Frontal cortex (tissue), 4 donors: ENCODE results near the gene TUBB3. TPM values are rescaled to one million over a fixed set of nuclear protein-coding genes. Genes with fewer than 3 reads are reported as not detected.

Source experiments
- DNase-seq, 2 donors: peaks; one replicate each; pipeline ENCODE4 v3.0.0; 2012; ENCODE audit warnings: low spot score in 2 of 2
- FAIRE-seq: peaks from 2 replicates; lab custom pipeline; 2012; peaks lifted over from hg19 to GRCh38; lab: Jason Lieb, UNC
- total RNA-seq: library from RNA; depleted of rRNA; stranded (reverse); fragments of >200 nt; gene quantifications from one replicate; pipeline ENCODE4 v1.2.3, GENCODE V29; 2014
- donor health status: control.
- donor health status: control.
- donor health status: control.

Gene TUBB3
- total RNA-seq, 1 donor from 2014 or later = 3,334 TPM

- no peak for FAIRE-seq
- no peak for DNase-seq
Measured at GRCh38 chr16:89982318-89982717, 59.2 kb downstream of the TUBB3 start.

GRCh38 chr16:89983536-89983935 is 60.4 kb downstream of the TUBB3 start:
- FAIRE-seq (no peak), DNase-seq (no peak)

GRCh38 chr16:89984216-89984615 is 61.1 kb downstream of the TUBB3 start:
- DNase-seq (no peak), FAIRE-seq (no peak)

GRCh38 chr16:89985219-89985618 is 62.1 kb downstream of the TUBB3 start:
- no peak for FAIRE-seq
- no peak for DNase-seq

Other genes with a start within 250 kb of the TUBB3 start
- 30.6 TPM for gene CDK10, start 236.7 kb upstream of the TUBB3 start, total RNA-seq
- 20.0 TPM for gene SPATA2L, start 221.6 kb upstream of the TUBB3 start, total RNA-seq
- gene VPS9D1, start 202.4 kb upstream of the TUBB3 start, total RNA-seq = 7.7 TPM
- gene ZNF276, start 201.8 kb upstream of the TUBB3 start, total RNA-seq = 11.8 TPM
- 8.2 TPM for gene FANCA, start 106.7 kb upstream of the TUBB3 start, total RNA-seq
- 14.7 TPM for gene SPIRE2, start 94.9 kb upstream of the TUBB3 start, total RNA-seq
- gene TCF25, start 49.8 kb upstream of the TUBB3 start, total RNA-seq = 177 TPM
- 3.3 TPM for gene MC1R, start 4.5 kb upstream of the TUBB3 start, total RNA-seq
- gene DEF8, start 25.4 kb downstream of the TUBB3 start, total RNA-seq = 51.8 TPM
- gene DBNDD1, start 96.1 kb downstream of the TUBB3 start, total RNA-seq = 10.6 TPM
- gene PRDM7, start 154.0 kb downstream of the TUBB3 start, total RNA-seq = not detected